ENCODE results near the gene SIRT1. TPM values are rescaled to one million over a fixed set of nuclear protein-coding genes. Genes with fewer than 3 reads are reported as not detected.

SIRT1 gene
- total RNA-seq, 5 donors from 2014 or later (not counting 1 experiment from before 2014, with no cell fraction given), result 41.0 to 58.7 (median 46.7) TPM

GRCh38 chr10:67852761-67853160, 31.7 kb upstream of the SIRT1 start:
- H3K27me3 Mint-ChIP-seq, result no peaks in the 10 kb centered on the region
- DNase-seq, result no peak
- Histone ChIP-seq H3K27me3 (replicated peaks in 1 of 2; ENCODE audit: control insufficient read depth in 2 of 2, extremely low read depth in 1 of 2, insufficient read depth in 2 of 2, low read length in 1 of 2) (peaks cover 0 to 3% of the 10 kb centered on the region in 2 experiments), H3K9me3 (no peaks in the 10 kb centered on the region), H3K4me1 (ENCODE audit: control insufficient read depth in 1 of 2, extremely low read depth in 1 of 2, insufficient read depth in 2 of 2, low read length in 2 of 2) (peaks cover 3 to 14% of the 10 kb centered on the region in 2 experiments), H3K27ac (ENCODE audit: low read length) (no peak overlapping the region), H3K4me3 (ENCODE audit: control insufficient read depth in 1 of 2, extremely low read depth in 1 of 2, low read length in 1 of 2) (no peak overlapping the region), H3K36me3 (ENCODE audit: control insufficient read depth in 2 of 2, extremely low read depth in 1 of 2, insufficient read depth in 1 of 2, low read length in 1 of 2) (no peaks in the 10 kb centered on the region)
- ATAC-seq (replicated peaks in 1 of 4), result no peak
- ChIA-PET POLR2A (interaction anchor here in 1 of 2 donors (0.7 kb wide), 1 partner anchor 9 kb away, joined by 3 read pairs; no protein-coding TSS in a partner anchor), CTCF (interaction anchor here (0.5 to 0.7 kb wide), 3 partner anchors 16 to 448 kb away, joined by 3 to 5 read pairs (median 3); no protein-coding TSS in a partner anchor)
- WGBS (ENCODE audit: insufficient coverage), result no CpG with 5 or more reads among the region's 5 CpGs
- H3K36me3 Mint-ChIP-seq, result no peaks in the 10 kb centered on the region
- H3K27ac Mint-ChIP-seq, result no peak overlapping the region
- H3K4me1 Mint-ChIP-seq, result peaks cover 13 to 16% (median 14%) of the 10 kb centered on the region in 3 donors
- no peak overlapping the region for H3K4me3 Mint-ChIP-seq
- H3K9me3 Mint-ChIP-seq, result no peaks in the 10 kb centered on the region

- POLR2A ChIA-PET, result no interaction called here
- CTCF ChIA-PET, result interaction anchor here (0.6 to 1.0 kb wide), 5 partner anchors 33 to 643 kb away, joined by 3 to 5 read pairs (median 3); no protein-coding TSS in a partner anchor
These were observed 30.9 kb upstream of the SIRT1 start for GRCh38 chr10:67853512-67853911.

GRCh38 chr10:67858971-67859370, 25.5 kb upstream of the SIRT1 start:
- DNase-seq (no peak), ATAC-seq (replicated peaks in 1 of 4) (no peak)
- WGBS (ENCODE audit: insufficient coverage), result 100% methylated on average over 1 of the region's 2 CpGs
- H3K4me1 ChIP-seq (ENCODE audit: control insufficient read depth in 1 of 2, extremely low read depth in 1 of 2, insufficient read depth in 2 of 2, low read length in 2 of 2), result peaks cover 0 to 3% of the 10 kb centered on the region in 2 experiments
- no peaks in the 10 kb centered on the region for H3K27me3 Mint-ChIP-seq
- H3K9me3 ChIP-seq, result no peaks in the 10 kb centered on the region
- H3K27me3 ChIP-seq (replicated peaks in 1 of 2; ENCODE audit: control insufficient read depth in 2 of 2, extremely low read depth in 1 of 2, insufficient read depth in 2 of 2, low read length in 1 of 2), result no peaks in the 10 kb centered on the region
- H3K36me3 ChIP-seq (ENCODE audit: control insufficient read depth in 2 of 2, extremely low read depth in 1 of 2, insufficient read depth in 1 of 2, low read length in 1 of 2), result no peaks in the 10 kb centered on the region
- H3K27ac Mint-ChIP-seq, result no peak overlapping the region
- H3K4me1 Mint-ChIP-seq, result peaks cover 2 to 13% (median 5%) of the 10 kb centered on the region in 3 donors
- H3K27ac ChIP-seq (ENCODE audit: low read length), result no peak overlapping the region
- no peak overlapping the region for H3K4me3 Mint-ChIP-seq
- no peaks in the 10 kb centered on the region for H3K36me3 Mint-ChIP-seq
- POLR2A ChIA-PET, result interaction anchor here in 1 of 2 donors (0.6 kb wide), 1 partner anchor 331 kb away, joined by 4 read pairs; no protein-coding TSS in a partner anchor
- no peaks in the 10 kb centered on the region for H3K9me3 Mint-ChIP-seq
- CTCF ChIA-PET, result interaction anchor here in 1 of 2 donors (0.5 to 0.7 kb wide), 3 partner anchors 202 to 859 kb away, joined by 3 to 11 read pairs (median 3); no protein-coding TSS in a partner anchor
- no peak overlapping the region for H3K4me3 ChIP-seq (ENCODE audit: control insufficient read depth in 1 of 2, extremely low read depth in 1 of 2, low read length in 1 of 2)

More at GRCh38 chr10:67853512-67853911, 30.9 kb upstream of the SIRT1 start:
- H3K4me3 Mint-ChIP-seq, result no peak overlapping the region
- no CpG with 5 or more reads among the region's 3 CpGs for WGBS (ENCODE audit: insufficient coverage)
- H3K27ac Mint-ChIP-seq, result no peak overlapping the region
- no peaks in the 10 kb centered on the region for H3K36me3 ChIP-seq (ENCODE audit: control insufficient read depth in 2 of 2, extremely low read depth in 1 of 2, insufficient read depth in 1 of 2, low read length in 1 of 2)
- H3K4me1 ChIP-seq (ENCODE audit: control insufficient read depth in 1 of 2, extremely low read depth in 1 of 2, insufficient read depth in 2 of 2, low read length in 2 of 2), result peaks cover 3 to 14% of the 10 kb centered on the region in 2 experiments
- no peaks in the 10 kb centered on the region for H3K27me3 ChIP-seq (replicated peaks in 1 of 2; ENCODE audit: control insufficient read depth in 2 of 2, extremely low read depth in 1 of 2, insufficient read depth in 2 of 2, low read length in 1 of 2)
- H3K36me3 Mint-ChIP-seq, result no peaks in the 10 kb centered on the region
- H3K4me1 Mint-ChIP-seq, result peaks cover 13 to 16% (median 14%) of the 10 kb centered on the region in 3 donors
- H3K9me3 Mint-ChIP-seq, result no peaks in the 10 kb centered on the region
- H3K27me3 Mint-ChIP-seq, result no peaks in the 10 kb centered on the region
- no peak overlapping the region for H3K4me3 ChIP-seq (ENCODE audit: control insufficient read depth in 1 of 2, extremely low read depth in 1 of 2, low read length in 1 of 2)
- DNase-seq (no peak), ATAC-seq (replicated peaks in 1 of 4) (no peak)
- H3K9me3 ChIP-seq, result no peaks in the 10 kb centered on the region
- no peak overlapping the region for H3K27ac ChIP-seq (ENCODE audit: low read length)

GRCh38 chr10:67861750-67862432, 22.6 kb upstream of the SIRT1 start:
- CTCF ChIA-PET, result interaction anchor here (0.5 to 0.6 kb wide), 2 partner anchors 490 to 547 kb away, joined by 4 to 5 read pairs; no protein-coding TSS in a partner anchor
- Histone ChIP-seq H3K4me1 (ENCODE audit: control insufficient read depth in 1 of 2, extremely low read depth in 1 of 2, insufficient read depth in 2 of 2, low read length in 2 of 2) (no peaks in the 10 kb centered on the region), H3K27me3 (replicated peaks in 1 of 2; ENCODE audit: control insufficient read depth in 2 of 2, extremely low read depth in 1 of 2, insufficient read depth in 2 of 2, low read length in 1 of 2) (no peaks in the 10 kb centered on the region), H3K36me3 (ENCODE audit: control insufficient read depth in 2 of 2, extremely low read depth in 1 of 2, insufficient read depth in 1 of 2, low read length in 1 of 2) (no peaks in the 10 kb centered on the region), H3K27ac (ENCODE audit: low read length) (no peak overlapping the region), H3K4me3 (ENCODE audit: control insufficient read depth in 1 of 2, extremely low read depth in 1 of 2, low read length in 1 of 2) (no peak overlapping the region), H3K9me3 (no peaks in the 10 kb centered on the region)
- H3K27me3 Mint-ChIP-seq, result no peaks in the 10 kb centered on the region
- POLR2A ChIA-PET, result interaction anchor here in 1 of 2 donors (0.7 kb wide), 1 partner anchor 10 kb away, joined by 3 read pairs; no protein-coding TSS in a partner anchor
- no CpG with 5 or more reads among the region's 4 CpGs for WGBS (ENCODE audit: insufficient coverage)
- ATAC-seq (replicated peaks in 1 of 4) (no peak), DNase-seq (no peak)
- no peak overlapping the region for H3K27ac Mint-ChIP-seq
- H3K9me3 Mint-ChIP-seq, result no peaks in the 10 kb centered on the region
- H3K4me3 Mint-ChIP-seq, result no peak overlapping the region
- H3K36me3 Mint-ChIP-seq, result no peaks in the 10 kb centered on the region
- no peaks in the 10 kb centered on the region for H3K4me1 Mint-ChIP-seq

GRCh38 chr10:67863094-67863493, 21.4 kb upstream of the SIRT1 start:
- no peaks in the 10 kb centered on the region for H3K27me3 ChIP-seq (replicated peaks in 1 of 2; ENCODE audit: control insufficient read depth in 2 of 2, extremely low read depth in 1 of 2, insufficient read depth in 2 of 2, low read length in 1 of 2)
- H3K4me1 ChIP-seq (ENCODE audit: control insufficient read depth in 1 of 2, extremely low read depth in 1 of 2, insufficient read depth in 2 of 2, low read length in 2 of 2), result no peaks in the 10 kb centered on the region
- no peak overlapping the region for H3K4me3 ChIP-seq (ENCODE audit: control insufficient read depth in 1 of 2, extremely low read depth in 1 of 2, low read length in 1 of 2)
- no peaks in the 10 kb centered on the region for H3K36me3 Mint-ChIP-seq
- no peak for DNase-seq
- H3K9me3 ChIP-seq, result no peaks in the 10 kb centered on the region
- H3K27me3 Mint-ChIP-seq, result no peaks in the 10 kb centered on the region
- H3K4me3 Mint-ChIP-seq, result no peak overlapping the region
- ATAC-seq (replicated peaks in 1 of 4), result no peak
- no peak overlapping the region for H3K27ac ChIP-seq (ENCODE audit: low read length)
- H3K9me3 Mint-ChIP-seq, result no peaks in the 10 kb centered on the region
- no peak overlapping the region for H3K27ac Mint-ChIP-seq
- no peaks in the 10 kb centered on the region for H3K4me1 Mint-ChIP-seq
- WGBS (ENCODE audit: insufficient coverage), result 89% methylated on average over 1 of the region's 2 CpGs
- CTCF ChIA-PET, result interaction anchor here in 1 of 2 donors (0.5 kb wide), 1 partner anchor 38 kb away, joined by 3 read pairs; no protein-coding TSS in a partner anchor
- no peaks in the 10 kb centered on the region for H3K36me3 ChIP-seq (ENCODE audit: control insufficient read depth in 2 of 2, extremely low read depth in 1 of 2, insufficient read depth in 1 of 2, low read length in 1 of 2)
- POLR2A ChIA-PET, result no interaction called here

- no peaks in the 10 kb centered on the region for H3K4me1 Mint-ChIP-seq
- H3K9me3 ChIP-seq, result no peaks in the 10 kb centered on the region
- ATAC-seq (replicated peaks in 1 of 4), result no peak
- CTCF ChIA-PET, result interaction anchor here (0.6 to 1.5 kb wide), 2 partner anchors 9 to 437 kb away, joined by 3 read pairs; no protein-coding TSS in a partner anchor
- POLR2A ChIA-PET, result interaction anchor here in 1 of 2 donors (0.6 kb wide), 1 partner anchor 21 kb away, joined by 4 read pairs; no protein-coding TSS in a partner anchor
- no peak overlapping the region for H3K27ac ChIP-seq (ENCODE audit: low read length)
- no peaks in the 10 kb centered on the region for H3K9me3 Mint-ChIP-seq
- WGBS (ENCODE audit: insufficient coverage), result 100% methylated on average over 2 of the region's 10 CpGs
- no peak overlapping the region for H3K27ac Mint-ChIP-seq
- no peak overlapping the region for H3K4me3 ChIP-seq (ENCODE audit: control insufficient read depth in 1 of 2, extremely low read depth in 1 of 2, low read length in 1 of 2)
- no peaks in the 10 kb centered on the region for H3K4me1 ChIP-seq (ENCODE audit: control insufficient read depth in 1 of 2, extremely low read depth in 1 of 2, insufficient read depth in 2 of 2, low read length in 2 of 2)
- no peak for DNase-seq
- no peaks in the 10 kb centered on the region for H3K27me3 ChIP-seq (replicated peaks in 1 of 2; ENCODE audit: control insufficient read depth in 2 of 2, extremely low read depth in 1 of 2, insufficient read depth in 2 of 2, low read length in 1 of 2)
- no peaks in the 10 kb centered on the region for H3K36me3 ChIP-seq (ENCODE audit: control insufficient read depth in 2 of 2, extremely low read depth in 1 of 2, insufficient read depth in 1 of 2, low read length in 1 of 2)
- no peak overlapping the region for H3K4me3 Mint-ChIP-seq
- H3K27me3 Mint-ChIP-seq, result no peaks in the 10 kb centered on the region
- H3K36me3 Mint-ChIP-seq, result no peaks in the 10 kb centered on the region
These were observed 19.7 kb upstream of the SIRT1 start for GRCh38 chr10:67864607-67865371.
